GM23338 (cell line): ENCODE measurements around the gene GNAO1.

Experiments
- CREB1 ChIP-seq: fragments of 250-450 bp; sonication (Bioruptor Pico); IDR thresholded peaks from 2 replicates; pipeline ENCODE4 v1.5.0; 2020; ENCODE audit warnings: low read depth, mild to moderate bottlenecking, moderate library complexity
- CTCF ChIP-seq, 2 experiments: fragments of 200-600 bp in 1 of 2; sonication (generic) in 1 of 2; conservative IDR thresholded peaks; 2 replicates each; pipeline versions ENCODE4 v1.5.1 to v1.6.1; 2016 to 2017; ENCODE audit warnings: antibody characterized with exemption in 2 of 2, low read depth in 2 of 2, mild to moderate bottlenecking in 2 of 2, moderate library complexity in 1 of 2
- ETS1 ChIP-seq: IDR thresholded peaks from 2 replicates; pipeline ENCODE4 v1.6.1; 2016; ENCODE audit warnings: antibody characterized with exemption
- EZH2 ChIP-seq: fragments of 200-600 bp; sonication (generic); IDR thresholded peaks from one replicate; pipeline ENCODE4 v1.8.0; 2017; ENCODE audit warnings: antibody characterized with exemption, mild to moderate bottlenecking, low read depth; ENCODE audit not compliant: unreplicated experiment
- EZH2phosphoT487 ChIP-seq: fragments of 200-600 bp; sonication (generic); IDR thresholded peaks from one replicate; pipeline ENCODE4 v1.8.1; 2018; ENCODE audit warnings: antibody characterized with exemption; ENCODE audit not compliant: unreplicated experiment
- JUNB ChIP-seq: IDR thresholded peaks from one replicate; pipeline ENCODE4 v1.6.1; 2016; ENCODE audit warnings: antibody characterized with exemption; ENCODE audit not compliant: unreplicated experiment
- NANOG ChIP-seq: IDR thresholded peaks from 2 replicates; pipeline ENCODE4 v1.6.1; 2016; ENCODE audit warnings: antibody characterized with exemption, borderline replicate concordance
- POLR2AphosphoS5 ChIP-seq: IDR thresholded peaks from 2 replicates; pipeline ENCODE4 v1.6.1; 2016; ENCODE audit warnings: antibody characterized with exemption, low read depth
- REST ChIP-seq: IDR thresholded peaks from one replicate; pipeline ENCODE4 v1.6.1; 2018; ENCODE audit warnings: antibody characterized with exemption; ENCODE audit not compliant: unreplicated experiment
- STAT1 ChIP-seq: IDR thresholded peaks from one replicate; pipeline ENCODE4 v1.6.1; 2016; ENCODE audit warnings: antibody characterized with exemption; ENCODE audit not compliant: unreplicated experiment
- ZNF331 ChIP-seq: fragments of 250-450 bp; sonication (Bioruptor Pico); IDR thresholded peaks from 2 replicates; pipeline ENCODE4 v1.5.0; 2020; ENCODE audit warnings: low read depth, mild to moderate bottlenecking, moderate library complexity

- TF ChIP-seq CTCF (conservative IDR thresholded peaks at IDR 0.05; ENCODE audit: low read depth in 2 of 2) (no peak), JUNB (no peak), EZH2 (no peak), NANOG (no peak), POLR2AphosphoS5 (no peak), REST (no peak), EZH2phosphoT487 (no peak), ETS1 (no peak), ZNF331 (CRISPR knock-in tag) (no peak), CREB1 (no peak), STAT1 (no peak)
Observed at GRCh38 chr16:56204816-56205215, 13.5 kb downstream of the GNAO1 start.
